Loucy (cell line): ENCODE data around the gene SESN3.

Source experiments
- H2AFZ ChIP-seq: fragments of 200-600 bp; sonication (generic); 2 replicates; pipeline ENCODE4 v1.6.0; 2016; ENCODE audit warnings: antibody characterized with exemption, mild to moderate bottlenecking, low read length, moderate library complexity
- H3F3A ChIP-seq: fragments of 200-600 bp; 2 replicates; pipeline ENCODE4 v1.6.0; 2016; ENCODE audit warnings: antibody characterized with exemption, low read depth, mild to moderate bottlenecking
- H3K27me3 ChIP-seq: fragments of 200-600 bp; sonication (generic); 2 replicates; pipeline ENCODE4 v1.6.1; 2014; ENCODE audit warnings: low read length, mild to moderate bottlenecking; ENCODE audit not compliant: insufficient read depth, poor library complexity, severe bottlenecking
- H3K36me3 ChIP-seq: fragments of 200-600 bp; sonication (generic); 2 replicates; pipeline ENCODE4 v1.6.1; 2016; ENCODE audit warnings: low read length; ENCODE audit not compliant: insufficient read depth
- H3K4me1 ChIP-seq: fragments of 200-600 bp; sonication (generic); 2 replicates; pipeline ENCODE4 v1.5.1; 2014; ENCODE audit warnings: low read length, mild to moderate bottlenecking; ENCODE audit not compliant: insufficient read depth, poor library complexity, severe bottlenecking
- H3K4me2 ChIP-seq: fragments of 200-600 bp; sonication (generic); 2 replicates; pipeline ENCODE4 v1.6.0; 2014; ENCODE audit warnings: antibody characterized with exemption, low read length, low read depth, mild to moderate bottlenecking; ENCODE audit not compliant: poor library complexity, severe bottlenecking
- H3K4me3 ChIP-seq: fragments of 200-600 bp; sonication (generic); 2 replicates; pipeline ENCODE4 v1.5.1; 2014; ENCODE audit warnings: low read length, mild to moderate bottlenecking, mixed read lengths; ENCODE audit not compliant: poor library complexity, severe bottlenecking
- H3K79me2 ChIP-seq: fragments of 200-600 bp; sonication (generic); 2 replicates; pipeline ENCODE4 v1.6.1; 2014; ENCODE audit warnings: low read length; ENCODE audit not compliant: insufficient read depth
- H3K9ac ChIP-seq: fragments of 200-600 bp; sonication (generic); 2 replicates; pipeline ENCODE4 v1.6.0; 2014; ENCODE audit warnings: mild to moderate bottlenecking, low read depth, low read length, moderate library complexity; ENCODE audit not compliant: poor library complexity, severe bottlenecking
- H3K9me2 ChIP-seq: fragments of 200-600 bp; sonication (generic); replicated peaks from 2 replicates; pipeline ENCODE4 v1.6.1; 2016; ENCODE audit warnings: low read depth, low read length, mixed read lengths
- H3K9me3 ChIP-seq: fragments of 200-600 bp; sonication (generic); 2 replicates; pipeline ENCODE4 v1.6.1; 2014; ENCODE audit warnings: mild to moderate bottlenecking, antibody characterized with exemption, low read length, low read depth; ENCODE audit not compliant: insufficient read depth
- H4K20me1 ChIP-seq: fragments of 200-600 bp; sonication (generic); 2 replicates; pipeline ENCODE4 v1.6.0; 2014; ENCODE audit warnings: antibody characterized with exemption, low read length, mild to moderate bottlenecking; ENCODE audit not compliant: insufficient read depth, poor library complexity, severe bottlenecking
- CTCF ChIP-seq: fragments of 200-600 bp; sonication (generic); conservative IDR thresholded peaks from 2 replicates; pipeline ENCODE4 v1.5.1; 2014; ENCODE audit warnings: mild to moderate bottlenecking, antibody characterized with exemption, low read length
- EZH2phosphoT487 ChIP-seq: fragments of 200-600 bp; IDR thresholded peaks from 2 replicates; pipeline ENCODE4 v1.6.1; 2018; ENCODE audit warnings: antibody characterized with exemption, mild to moderate bottlenecking, moderate library complexity, borderline replicate concordance

Gene SESN3

DNA sequence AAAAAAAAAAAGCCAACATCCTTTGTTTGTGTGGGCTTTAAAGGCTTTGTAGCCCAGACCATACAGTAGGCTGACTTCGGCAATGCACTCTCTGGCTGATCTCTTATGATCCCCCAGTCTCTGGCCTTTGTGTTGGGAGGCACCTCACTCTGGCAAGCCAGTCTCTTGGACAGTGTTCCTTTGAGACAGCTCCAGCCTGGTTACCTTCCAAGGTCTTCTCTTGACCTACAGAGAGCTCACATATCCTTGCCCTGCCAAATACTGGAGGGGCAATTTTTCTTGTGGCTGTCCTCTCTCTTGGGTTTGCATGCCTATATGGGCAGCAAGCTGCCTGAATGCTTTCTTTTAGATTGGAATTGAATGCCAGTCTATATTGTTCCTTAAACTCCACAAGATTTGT, 69.8 kb downstream of the SESN3 start:
- Histone ChIP-seq H3K36me3 (no peaks in the 10 kb centered on the region), H2AFZ (no peak overlapping the region), H3K9me3 (no peaks in the 10 kb centered on the region), H3K9ac (no peak overlapping the region), H3F3A (no peaks in the 10 kb centered on the region), H3K79me2 (no peaks in the 10 kb centered on the region), H3K4me3 (no peak overlapping the region), H4K20me1 (no peaks in the 10 kb centered on the region), H3K9me2 (no peaks in the 10 kb centered on the region), H3K4me1 (peaks cover 16% of the 10 kb centered on the region), H3K27me3 (no peaks in the 10 kb centered on the region), H3K4me2 (no peak overlapping the region)
- no peak for TF ChIP-seq EZH2phosphoT487
- no peak for TF ChIP-seq CTCF

- Histone ChIP-seq H3F3A (no peaks in the 10 kb centered on the region), H3K9ac (no peak overlapping the region), H3K27me3 (no peaks in the 10 kb centered on the region), H3K4me2 (no peak overlapping the region), H3K9me3 (no peaks in the 10 kb centered on the region), H3K9me2 (no peaks in the 10 kb centered on the region), H3K4me1 (peaks cover 20% of the 10 kb centered on the region), H4K20me1 (no peaks in the 10 kb centered on the region), H2AFZ (no peak overlapping the region), H3K79me2 (no peaks in the 10 kb centered on the region), H3K36me3 (no peaks in the 10 kb centered on the region), H3K4me3 (no peak overlapping the region)
- no peak for TF ChIP-seq EZH2phosphoT487
- TF ChIP-seq CTCF = no peak
These were observed 73.2 kb downstream of the SESN3 start for GRCh38 chr11:95157824-95158223.

GRCh38 chr11:95156916-95157541, 74.0 kb downstream of the SESN3 start:
- TF ChIP-seq CTCF = no peak
- no peak for TF ChIP-seq EZH2phosphoT487
- H3K9me2 ChIP-seq = no peaks in the 10 kb centered on the region
- H4K20me1 ChIP-seq = no peaks in the 10 kb centered on the region
- no peaks in the 10 kb centered on the region for H3K79me2 ChIP-seq
- H3K9me3 ChIP-seq = no peaks in the 10 kb centered on the region
- H3K9ac ChIP-seq = no peak overlapping the region
- H3K4me3 ChIP-seq = no peak overlapping the region
- H3K27me3 ChIP-seq = no peaks in the 10 kb centered on the region
- no peaks in the 10 kb centered on the region for H3K36me3 ChIP-seq
- H3F3A ChIP-seq = no peaks in the 10 kb centered on the region
- H3K4me2 ChIP-seq = no peak overlapping the region
- H2AFZ ChIP-seq = no peak overlapping the region
- H3K4me1 ChIP-seq = peaks cover 20% of the 10 kb centered on the region
